ENCODE results near the gene GPAM. TPM values are rescaled to one million over a fixed set of nuclear protein-coding genes. Genes with fewer than 3 reads are reported as not detected.

Gene GPAM
- total and polyA plus RNA-seq, 3 donors from 2014 or later, result 25.1 to 37.6 (median 36.7) TPM

- no peaks in the 10 kb centered on the region for H3K36me3 ChIP-seq (ENCODE audit: low read depth, missing control alignments)
- TF ChIP-seq, protein P1, sequence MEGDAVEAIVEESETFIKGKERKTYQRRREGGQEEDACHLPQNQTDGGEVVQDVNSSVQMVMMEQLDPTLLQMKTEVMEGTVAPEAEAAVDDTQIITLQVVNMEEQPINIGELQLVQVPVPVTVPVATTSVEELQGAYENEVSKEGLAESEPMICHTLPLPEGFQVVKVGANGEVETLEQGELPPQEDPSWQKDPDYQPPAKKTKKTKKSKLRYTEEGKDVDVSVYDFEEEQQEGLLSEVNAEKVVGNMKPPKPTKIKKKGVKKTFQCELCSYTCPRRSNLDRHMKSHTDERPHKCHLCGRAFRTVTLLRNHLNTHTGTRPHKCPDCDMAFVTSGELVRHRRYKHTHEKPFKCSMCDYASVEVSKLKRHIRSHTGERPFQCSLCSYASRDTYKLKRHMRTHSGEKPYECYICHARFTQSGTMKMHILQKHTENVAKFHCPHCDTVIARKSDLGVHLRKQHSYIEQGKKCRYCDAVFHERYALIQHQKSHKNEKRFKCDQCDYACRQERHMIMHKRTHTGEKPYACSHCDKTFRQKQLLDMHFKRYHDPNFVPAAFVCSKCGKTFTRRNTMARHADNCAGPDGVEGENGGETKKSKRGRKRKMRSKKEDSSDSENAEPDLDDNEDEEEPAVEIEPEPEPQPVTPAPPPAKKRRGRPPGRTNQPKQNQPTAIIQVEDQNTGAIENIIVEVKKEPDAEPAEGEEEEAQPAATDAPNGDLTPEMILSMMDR (IDR thresholded peaks at IDR 0.05), result no peak
- TF ChIP-seq POLR2A (IDR thresholded peaks at IDR 0.05), result no peak
- H3K4me1 ChIP-seq, result no peaks in the 10 kb centered on the region
- intact Hi-C loops (cut with DNase I; ENCODE audit: low total_unique reads), result no loop called here
- no peak for DNase-seq
- H3K9me3 ChIP-seq, result no peaks in the 10 kb centered on the region
- H3K4me3 ChIP-seq, result no peak overlapping the region
- H3K27me3 ChIP-seq, result no peaks in the 10 kb centered on the region
- no peak overlapping the region for H3K27ac ChIP-seq
- 94 to 98% methylated on average over 5 of the region's 5 CpGs for WGBS, 2 donors
Observed at GRCh38 chr10:112145263-112145662, 38.3 kb downstream of the GPAM start.

DNA sequence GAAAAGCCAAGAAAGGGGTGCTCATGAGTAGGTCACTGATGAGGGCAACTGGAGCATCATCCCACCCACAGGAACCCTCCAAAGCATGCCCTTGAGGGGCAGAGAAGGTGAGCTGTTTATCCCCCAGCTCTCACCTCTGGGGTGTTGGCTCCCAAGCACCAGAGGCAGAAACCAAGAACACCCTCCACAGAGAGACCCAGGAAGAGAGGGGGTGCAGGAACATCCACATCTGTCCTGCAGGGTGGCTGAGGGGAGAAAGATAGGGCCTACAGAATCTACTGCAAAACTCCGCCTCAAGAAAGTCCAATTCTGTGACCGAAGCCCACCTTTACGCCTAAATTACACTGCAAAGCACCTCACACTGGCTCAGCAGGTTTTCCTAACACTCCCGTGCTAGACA is 40.1 kb downstream of the GPAM start:
- no peaks in the 10 kb centered on the region for H3K27me3 ChIP-seq
- no peak overlapping the region for H3K4me3 ChIP-seq
- no peaks in the 10 kb centered on the region for H3K36me3 ChIP-seq (ENCODE audit: low read depth, missing control alignments)
- TF ChIP-seq, protein P1 (IDR thresholded peaks at IDR 0.05), result no peak
- no peak for TF ChIP-seq POLR2A (IDR thresholded peaks at IDR 0.05)
- 79 to 85% methylated on average over 4 of the region's 4 CpGs for WGBS, 2 donors
- no peak for DNase-seq
- H3K4me1 ChIP-seq, result no peaks in the 10 kb centered on the region
- intact Hi-C loops (cut with DNase I; ENCODE audit: low total_unique reads), result no loop called here
- no peaks in the 10 kb centered on the region for H3K9me3 ChIP-seq
- H3K27ac ChIP-seq, result no peak overlapping the region

DNA sequence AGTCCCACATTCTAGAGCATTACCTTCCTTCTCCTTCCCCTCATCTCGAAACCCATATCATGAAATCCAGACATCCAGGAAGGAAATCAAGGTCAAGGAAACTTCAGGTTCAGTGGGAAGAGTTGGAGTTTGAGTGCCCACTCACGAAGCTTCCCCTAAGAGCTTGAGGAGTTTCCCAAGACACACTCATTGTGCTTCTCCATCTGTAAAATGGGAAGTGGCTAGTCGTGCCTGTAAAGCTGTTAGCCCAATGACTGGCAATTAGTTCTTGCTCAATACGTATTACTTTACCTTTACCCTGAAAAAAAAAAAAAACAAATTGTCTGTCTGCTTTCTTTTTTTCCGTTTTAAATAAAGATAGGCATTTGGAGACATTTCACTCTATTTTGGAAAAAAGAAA is 42.3 kb downstream of the GPAM start:
- Histone ChIP-seq H3K27me3 (no peaks in the 10 kb centered on the region), H3K36me3 (ENCODE audit: low read depth, missing control alignments) (no peaks in the 10 kb centered on the region), H3K4me1 (no peaks in the 10 kb centered on the region), H3K27ac (no peak overlapping the region), H3K9me3 (no peaks in the 10 kb centered on the region), H3K4me3 (no peak overlapping the region)
- 74 to 83% methylated on average over 5 of the region's 5 CpGs for WGBS, 2 donors
- DNase-seq, result no peak
- intact Hi-C loops (cut with DNase I; ENCODE audit: low total_unique reads), result no loop called here
- no peak for TF ChIP-seq POLR2A (IDR thresholded peaks at IDR 0.05)
- TF ChIP-seq, protein P1 (IDR thresholded peaks at IDR 0.05), result no peak

DNA sequence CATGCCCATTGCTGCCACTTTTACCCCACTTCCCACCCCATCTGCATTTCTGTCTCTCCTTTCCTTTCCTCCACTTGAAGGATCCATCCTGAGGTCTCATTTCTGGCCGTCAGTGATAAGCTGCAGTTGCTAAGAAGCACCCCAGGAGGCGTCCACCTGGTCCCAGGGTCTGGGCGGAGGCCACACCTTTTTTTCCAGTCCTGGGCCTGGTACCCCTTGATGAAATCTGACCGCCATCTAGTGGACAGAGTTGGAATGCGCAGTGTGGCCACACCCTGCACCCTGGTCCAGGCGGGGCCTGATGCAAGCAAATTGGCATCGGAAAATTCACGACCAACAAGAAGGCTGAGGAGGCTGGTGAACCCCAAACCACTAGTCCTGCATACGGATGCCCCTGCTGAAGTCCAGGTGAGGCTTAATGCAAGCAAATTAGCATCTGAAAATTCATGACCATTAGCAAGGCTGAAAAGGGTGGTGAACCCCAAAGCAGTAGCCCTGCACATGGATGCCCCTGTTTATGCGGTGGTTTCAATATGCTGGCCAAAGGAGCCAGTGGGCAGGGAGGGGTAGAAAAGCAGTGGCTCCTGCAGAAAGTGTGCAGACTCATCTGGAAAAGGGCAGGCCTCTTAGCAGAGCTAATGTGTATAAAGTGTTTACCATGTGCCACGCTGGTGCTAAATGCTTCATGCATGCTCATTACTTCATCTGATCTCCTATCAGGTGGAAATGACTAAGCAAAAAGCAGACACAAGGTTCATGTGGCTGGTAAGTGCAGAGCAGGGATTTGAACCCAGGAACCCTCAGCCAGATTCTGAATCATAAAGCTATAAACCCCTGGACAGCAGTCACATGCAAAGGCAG is 43.2 kb downstream of the GPAM start:
- no peak overlapping the region for H3K27ac ChIP-seq
- H3K9me3 ChIP-seq, result no peaks in the 10 kb centered on the region
- H3K36me3 ChIP-seq (ENCODE audit: low read depth, missing control alignments), result no peaks in the 10 kb centered on the region
- WGBS, 2 donors, result 30 to 49% methylated on average over 6 to 11 of the region's 11 CpGs
- DNase-seq, result peak; percentile 79
- H3K4me3 ChIP-seq, result no peak overlapping the region
- H3K27me3 ChIP-seq, result no peaks in the 10 kb centered on the region
- TF ChIP-seq, protein P1 (IDR thresholded peaks at IDR 0.05), result peak; percentile 63 to 84 (median 77)
- TF ChIP-seq POLR2A (IDR thresholded peaks at IDR 0.05), result no peak
- intact Hi-C loops (cut with DNase I; ENCODE audit: low total_unique reads), result no loop called here
- H3K4me1 ChIP-seq, result no peaks in the 10 kb centered on the region

GRCh38 chr10:112139176-112139575 is 44.4 kb downstream of the GPAM start:
- intact Hi-C loops (cut with DNase I; ENCODE audit: low total_unique reads), result no loop called here
- 85 to 92% methylated on average over 7 of the region's 7 CpGs for WGBS, 2 donors
- TF ChIP-seq, protein P1 (IDR thresholded peaks at IDR 0.05), result no peak
- no peak for TF ChIP-seq POLR2A (IDR thresholded peaks at IDR 0.05)

More at GRCh38 chr10:112139176-112139575, 44.4 kb downstream of the GPAM start:
- H3K9me3 ChIP-seq, result no peaks in the 10 kb centered on the region
- DNase-seq, result no peak
- H3K36me3 ChIP-seq (ENCODE audit: low read depth, missing control alignments), result no peaks in the 10 kb centered on the region
- no peaks in the 10 kb centered on the region for H3K27me3 ChIP-seq
- no peak overlapping the region for H3K27ac ChIP-seq
- H3K4me1 ChIP-seq, result no peaks in the 10 kb centered on the region
- H3K4me3 ChIP-seq, result no peak overlapping the region
